ENCODE data around the gene BCAP29.

DNA sequence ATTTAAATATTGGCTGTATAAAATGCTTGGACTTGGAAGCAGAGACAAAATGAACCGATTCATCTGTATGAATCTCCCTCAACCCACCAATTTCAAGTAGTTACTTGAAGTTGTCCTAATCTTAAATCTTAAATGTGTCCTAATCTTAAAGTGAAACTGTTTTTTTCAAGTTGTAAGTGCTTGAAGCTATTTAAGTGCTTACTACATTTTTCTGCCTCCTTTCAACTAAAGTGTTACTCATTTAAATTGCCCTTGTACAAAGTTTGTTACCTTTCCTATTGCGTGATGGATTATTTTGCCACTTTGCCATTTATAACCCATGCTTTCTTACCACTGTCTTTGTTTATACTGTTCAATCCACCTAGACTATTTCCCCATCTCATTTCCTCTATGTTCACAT lies 2.8 kb downstream of the BCAP29 start:
- TF ChIP-seq, protein P1, sequence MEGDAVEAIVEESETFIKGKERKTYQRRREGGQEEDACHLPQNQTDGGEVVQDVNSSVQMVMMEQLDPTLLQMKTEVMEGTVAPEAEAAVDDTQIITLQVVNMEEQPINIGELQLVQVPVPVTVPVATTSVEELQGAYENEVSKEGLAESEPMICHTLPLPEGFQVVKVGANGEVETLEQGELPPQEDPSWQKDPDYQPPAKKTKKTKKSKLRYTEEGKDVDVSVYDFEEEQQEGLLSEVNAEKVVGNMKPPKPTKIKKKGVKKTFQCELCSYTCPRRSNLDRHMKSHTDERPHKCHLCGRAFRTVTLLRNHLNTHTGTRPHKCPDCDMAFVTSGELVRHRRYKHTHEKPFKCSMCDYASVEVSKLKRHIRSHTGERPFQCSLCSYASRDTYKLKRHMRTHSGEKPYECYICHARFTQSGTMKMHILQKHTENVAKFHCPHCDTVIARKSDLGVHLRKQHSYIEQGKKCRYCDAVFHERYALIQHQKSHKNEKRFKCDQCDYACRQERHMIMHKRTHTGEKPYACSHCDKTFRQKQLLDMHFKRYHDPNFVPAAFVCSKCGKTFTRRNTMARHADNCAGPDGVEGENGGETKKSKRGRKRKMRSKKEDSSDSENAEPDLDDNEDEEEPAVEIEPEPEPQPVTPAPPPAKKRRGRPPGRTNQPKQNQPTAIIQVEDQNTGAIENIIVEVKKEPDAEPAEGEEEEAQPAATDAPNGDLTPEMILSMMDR (IDR thresholded peaks at IDR 0.05) = no peak
- TF ChIP-seq POLR2A (IDR thresholded peaks at IDR 0.05) = no peak

All from thyroid gland (tissue), 4 donors.